Activated T-cell treated with anti-CD3 and anti-CD28 coated beads, Interleukin-2, amount 50 U/mL, for 24 hours (primary cell): ENCODE measurements around the gene PIEZO2.
"Not testable (repeated sequence)": the region's sequence is repeated elsewhere in the genome, so short reads cannot be mapped to it uniquely, and the experiment has no call there.

Experiments used
- DNase-seq: peaks from one replicate; pipeline ENCODE4 v3.0.0-alpha.2; 2020
- H3K27ac Mint-ChIP-seq: 2 replicates; pipeline ENCODE4 v1.8.0; 2020; ENCODE audit warnings: mild to moderate bottlenecking, mixed read lengths
- H3K27me3 Mint-ChIP-seq: 2 replicates; pipeline ENCODE4 v1.8.0; 2020; ENCODE audit warnings: mixed read lengths
- H3K36me3 Mint-ChIP-seq: 2 replicates; pipeline ENCODE4 v1.8.0; 2020; ENCODE audit warnings: low read depth, mixed read lengths
- H3K4me1 Mint-ChIP-seq: 2 replicates; pipeline ENCODE4 v1.8.0; 2020; ENCODE audit warnings: low read depth, mixed read lengths
- H3K4me3 Mint-ChIP-seq: 2 replicates; pipeline ENCODE4 v1.8.0; 2020; ENCODE audit warnings: mild to moderate bottlenecking, moderate library complexity, mixed read lengths
- H3K9me3 Mint-ChIP-seq: 2 replicates; pipeline ENCODE4 v1.8.0; 2020; ENCODE audit warnings: mixed read lengths

The PIEZO2 gene

GRCh38 chr18:10686308-10686707 is 463.1 kb downstream of the PIEZO2 start:
- no peaks in the 10 kb centered on the region for H3K9me3 Mint-ChIP-seq
- H3K36me3 Mint-ChIP-seq, result no peaks in the 10 kb centered on the region
- H3K27me3 Mint-ChIP-seq, result no peaks in the 10 kb centered on the region
- H3K4me3 Mint-ChIP-seq, result no peak overlapping the region
- H3K4me1 Mint-ChIP-seq, result no peaks in the 10 kb centered on the region
- H3K27ac Mint-ChIP-seq, result no peak overlapping the region
- no peak for DNase-seq

DNA sequence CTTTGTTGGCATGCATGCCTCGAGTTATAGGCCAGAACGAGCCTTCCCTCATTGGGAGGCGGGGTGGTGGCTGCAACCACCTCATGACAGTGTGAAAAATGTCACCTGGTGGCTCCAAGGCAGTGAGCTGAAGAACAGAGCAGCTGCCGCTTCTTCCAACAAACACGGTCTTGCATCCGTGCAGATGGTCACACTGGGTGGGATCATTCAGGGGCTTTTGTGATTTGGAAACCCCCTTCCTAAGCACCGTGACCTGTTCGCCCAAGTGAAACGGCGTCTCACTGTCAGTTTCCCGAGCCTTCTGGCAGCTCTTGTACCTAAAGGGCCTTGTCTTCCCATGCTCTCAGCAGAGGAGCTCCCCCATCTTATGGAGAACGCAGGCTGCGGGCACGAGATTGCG is 463.9 kb downstream of the PIEZO2 start:
- DNase-seq, result no peak
- no peaks in the 10 kb centered on the region for H3K4me1 Mint-ChIP-seq
- no peaks in the 10 kb centered on the region for H3K36me3 Mint-ChIP-seq
- no peak overlapping the region for H3K27ac Mint-ChIP-seq
- H3K9me3 Mint-ChIP-seq, result no peaks in the 10 kb centered on the region
- H3K27me3 Mint-ChIP-seq, result no peaks in the 10 kb centered on the region
- no peak overlapping the region for H3K4me3 Mint-ChIP-seq

- Mint-ChIP-seq H3K9me3 (no peaks in the 10 kb centered on the region), H3K4me1 (no peaks in the 10 kb centered on the region)
Observed at GRCh38 chr18:10682368-10682714, 467.0 kb downstream of the PIEZO2 start.

DNA sequence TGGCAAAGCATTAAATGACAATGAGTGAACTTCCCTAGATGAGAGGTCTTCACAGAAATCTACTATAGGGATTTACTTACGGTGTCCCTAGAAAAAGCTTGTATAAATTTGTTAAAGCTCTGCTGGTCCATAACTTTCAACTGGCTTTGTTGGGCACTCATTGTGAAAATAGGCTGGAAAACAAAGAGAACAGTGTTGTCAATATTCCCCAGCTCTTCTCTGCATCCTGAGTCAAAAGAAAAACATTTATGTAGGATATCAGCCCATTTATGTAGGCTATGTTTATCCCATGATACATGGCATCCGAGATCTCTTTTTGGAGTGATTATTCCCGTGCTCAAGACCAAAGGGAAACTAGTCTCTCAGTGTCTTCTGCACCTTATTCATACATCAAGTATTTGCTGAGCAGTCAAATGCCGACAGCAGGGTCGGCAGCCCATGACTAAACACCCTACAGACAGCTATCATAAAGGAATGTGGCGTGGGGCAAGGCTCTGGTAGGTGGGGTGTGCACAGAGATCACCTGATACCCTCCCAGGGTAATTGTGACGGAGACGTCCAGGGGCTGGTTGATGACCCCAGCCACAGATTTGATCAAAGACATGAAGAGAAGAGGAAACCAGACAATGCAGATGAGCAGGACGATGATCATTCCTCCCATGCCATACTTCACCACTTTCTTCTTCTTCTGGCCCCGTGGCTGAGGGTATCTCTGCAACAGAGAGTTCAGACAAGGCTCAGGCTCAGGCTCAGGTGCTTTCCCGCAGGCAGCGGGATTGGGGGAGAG is 467.6 kb downstream of the PIEZO2 start:
- Mint-ChIP-seq H3K9me3 (no peaks in the 10 kb centered on the region), H3K27me3 (peaks cover 3% of the 10 kb centered on the region), H3K4me3 (no peak overlapping the region), H3K36me3 (no peaks in the 10 kb centered on the region), H3K4me1 (no peaks in the 10 kb centered on the region), H3K27ac (no peak overlapping the region)
- DNase-seq, result no peak

More at GRCh38 chr18:10682368-10682714, 467.0 kb downstream of the PIEZO2 start:
- H3K36me3 Mint-ChIP-seq, result no peaks in the 10 kb centered on the region
- H3K27ac Mint-ChIP-seq, result no peak overlapping the region
- H3K4me3 Mint-ChIP-seq, result no peak overlapping the region
- DNase-seq, result no peak
- peaks cover 3% of the 10 kb centered on the region for H3K27me3 Mint-ChIP-seq

GRCh38 chr18:10680271-10680596 is 469.1 kb downstream of the PIEZO2 start:
- no peak overlapping the region for H3K4me3 Mint-ChIP-seq
- no peak for DNase-seq
- H3K4me1 Mint-ChIP-seq, result no peaks in the 10 kb centered on the region
- H3K9me3 Mint-ChIP-seq, result no peaks in the 10 kb centered on the region
- no peak overlapping the region for H3K27ac Mint-ChIP-seq
- peaks cover 3% of the 10 kb centered on the region for H3K27me3 Mint-ChIP-seq
- H3K36me3 Mint-ChIP-seq, result no peaks in the 10 kb centered on the region

- DNase-seq, result no peak
- H3K4me1 Mint-ChIP-seq, result no peaks in the 10 kb centered on the region
- no peaks in the 10 kb centered on the region for H3K36me3 Mint-ChIP-seq
- H3K4me3 Mint-ChIP-seq, result no peak overlapping the region
- no peaks in the 10 kb centered on the region for H3K9me3 Mint-ChIP-seq
- peaks cover 3% of the 10 kb centered on the region for H3K27me3 Mint-ChIP-seq
- H3K27ac Mint-ChIP-seq, result no peak overlapping the region
Observed at GRCh38 chr18:10679557-10680270, 469.7 kb downstream of the PIEZO2 start.

- no peak for DNase-seq
- Mint-ChIP-seq H3K36me3 (no peaks in the 10 kb centered on the region), H3K27me3 (no peaks in the 10 kb centered on the region), H3K4me1 (no peaks in the 10 kb centered on the region), H3K9me3 (no peaks in the 10 kb centered on the region), H3K4me3 (no peak overlapping the region), H3K27ac (no peak overlapping the region)
Observed at GRCh38 chr18:10671441-10671840, 477.9 kb downstream of the PIEZO2 start.

- Mint-ChIP-seq H3K27me3 (no peaks in the 10 kb centered on the region), H3K27ac (no peak overlapping the region), H3K4me1 (no peaks in the 10 kb centered on the region), H3K4me3 (no peak overlapping the region), H3K9me3 (no peaks in the 10 kb centered on the region), H3K36me3 (no peaks in the 10 kb centered on the region)
- no peak for DNase-seq
Observed at GRCh38 chr18:10670856-10671255, 478.5 kb downstream of the PIEZO2 start.

DNA sequence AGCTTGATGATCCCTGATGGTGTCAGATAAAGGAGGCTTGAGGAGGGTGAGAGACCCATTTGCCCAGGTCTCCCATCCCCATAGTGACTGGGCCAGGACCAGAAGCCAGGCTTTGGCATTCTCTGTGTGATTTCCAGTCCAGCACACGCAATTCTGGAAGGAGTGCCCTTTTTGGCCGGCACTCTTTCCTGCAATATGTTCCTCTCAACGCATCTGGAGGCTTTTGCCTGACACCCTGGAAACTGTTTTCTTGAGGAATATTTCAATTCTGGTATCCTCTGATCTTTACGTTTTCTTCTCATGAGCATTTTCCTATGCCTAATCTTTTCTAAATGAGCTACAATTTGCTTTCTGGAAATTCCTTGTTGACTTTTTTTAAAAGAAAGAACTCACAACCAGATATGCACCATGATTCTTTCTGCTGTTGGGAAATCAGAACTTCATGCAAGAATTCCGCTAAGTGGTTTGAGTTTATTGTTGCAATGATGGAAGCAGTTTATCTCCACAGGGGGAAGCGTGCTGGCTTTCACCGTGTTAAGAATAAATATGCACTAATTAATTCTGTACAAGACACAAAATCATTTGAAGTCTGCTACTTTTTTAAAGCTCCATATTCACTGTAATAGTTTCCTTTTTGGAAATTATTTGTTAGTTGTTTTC is 479.8 kb downstream of the PIEZO2 start:
- Mint-ChIP-seq H3K36me3 (no peaks in the 10 kb centered on the region), H3K9me3 (no peaks in the 10 kb centered on the region), H3K4me3 (no peak overlapping the region), H3K4me1 (no peaks in the 10 kb centered on the region), H3K27me3 (no peaks in the 10 kb centered on the region), H3K27ac (no peak overlapping the region)
- no peak for DNase-seq

GRCh38 chr18:10663750-10664149 is 485.6 kb downstream of the PIEZO2 start:
- Mint-ChIP-seq H3K9me3 (no peaks in the 10 kb centered on the region), H3K4me1 (no peaks in the 10 kb centered on the region), H3K27me3 (peaks cover 16% of the 10 kb centered on the region), H3K4me3 (no peak overlapping the region), H3K27ac (no peak overlapping the region), H3K36me3 (no peaks in the 10 kb centered on the region)
- no peak for DNase-seq

GRCh38 chr18:10661317-10661716 is 488.1 kb downstream of the PIEZO2 start:
- DNase-seq, result no peak
- peaks cover 16% of the 10 kb centered on the region for H3K27me3 Mint-ChIP-seq
- no peak overlapping the region for H3K27ac Mint-ChIP-seq
- no peak overlapping the region for H3K4me3 Mint-ChIP-seq
- no peaks in the 10 kb centered on the region for H3K36me3 Mint-ChIP-seq
- no peaks in the 10 kb centered on the region for H3K4me1 Mint-ChIP-seq
- no peaks in the 10 kb centered on the region for H3K9me3 Mint-ChIP-seq

DNA sequence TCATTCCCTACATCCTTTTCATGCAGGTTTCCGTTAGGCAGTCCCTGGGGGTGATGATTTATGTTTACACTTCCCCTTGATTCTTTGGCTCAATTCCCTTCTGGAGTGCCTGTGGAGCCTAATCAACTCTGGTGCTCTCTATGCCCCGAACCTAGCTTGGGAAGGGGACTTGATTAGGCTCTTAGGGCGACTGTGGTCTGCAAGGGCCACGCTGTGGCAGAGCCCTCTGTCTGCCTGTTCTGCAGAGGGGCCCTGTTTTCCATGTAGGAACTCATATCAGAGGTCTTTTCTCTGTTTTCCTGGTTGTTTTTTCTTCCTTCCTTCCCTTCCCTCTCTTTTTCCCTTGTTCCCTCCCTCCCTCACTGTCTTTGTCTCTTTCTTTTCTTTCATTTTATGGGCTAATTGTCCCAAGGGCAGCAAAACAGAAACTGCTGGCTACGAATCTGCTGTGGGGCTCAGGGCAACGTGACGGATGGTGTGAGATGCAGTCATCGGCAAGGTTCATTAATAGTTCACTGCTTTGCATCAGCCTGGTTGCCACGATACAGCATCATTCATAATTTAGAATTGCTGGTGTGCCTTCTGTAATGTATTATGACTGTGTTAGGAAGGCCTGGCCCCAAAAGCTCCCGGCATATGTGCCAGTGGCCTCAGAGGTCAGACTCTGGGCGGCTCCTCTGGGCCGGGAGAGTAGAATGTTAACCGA is 489.0 kb downstream of the PIEZO2 start:
- Mint-ChIP-seq H3K36me3 (no peaks in the 10 kb centered on the region), H3K27me3 (peaks cover 16% of the 10 kb centered on the region), H3K4me1 (no peaks in the 10 kb centered on the region), H3K4me3 (no peak overlapping the region), H3K27ac (no peak overlapping the region), H3K9me3 (no peaks in the 10 kb centered on the region)
- no peak for DNase-seq

- Mint-ChIP-seq H3K27me3 (peaks cover 16% of the 10 kb centered on the region), H3K27ac (no peak overlapping the region), H3K9me3 (peaks cover 1% of the 10 kb centered on the region), H3K4me1 (no peaks in the 10 kb centered on the region), H3K36me3 (no peaks in the 10 kb centered on the region), H3K4me3 (no peak overlapping the region)
- no peak for DNase-seq
Observed at GRCh38 chr18:10659594-10659993, 489.8 kb downstream of the PIEZO2 start.

GRCh38 chr18:10659000-10659399 is 490.4 kb downstream of the PIEZO2 start:
- no peak for DNase-seq
- Mint-ChIP-seq H3K4me1 (no peaks in the 10 kb centered on the region), H3K27ac (no peak overlapping the region), H3K36me3 (no peaks in the 10 kb centered on the region), H3K27me3 (peaks cover 16% of the 10 kb centered on the region), H3K9me3 (peaks cover 1% of the 10 kb centered on the region), H3K4me3 (no peak overlapping the region)

DNA sequence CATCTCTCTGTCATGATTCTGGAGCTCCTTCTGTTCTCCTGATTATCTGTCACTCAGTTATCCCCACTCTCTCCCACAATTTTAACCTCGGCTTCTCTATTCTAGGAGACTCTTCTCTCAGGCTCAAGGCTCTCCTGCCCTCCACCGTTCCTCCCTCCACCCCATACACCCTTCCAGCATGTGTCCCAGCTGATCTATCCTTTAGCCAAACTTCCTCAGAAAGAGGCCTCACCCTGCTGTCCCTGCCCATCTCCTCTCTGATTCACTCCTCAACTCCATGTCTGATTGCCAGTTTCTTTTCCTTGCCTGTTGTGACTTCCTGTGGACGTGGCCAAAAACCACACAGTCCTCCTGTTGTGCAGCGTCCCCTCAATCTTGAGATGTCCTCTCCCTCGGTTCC is 505.4 kb downstream of the PIEZO2 start:
- H3K4me3 Mint-ChIP-seq, H3K27ac Mint-ChIP-seq, H3K4me1 Mint-ChIP-seq: not testable (repeated sequence)

More for the DNA sequence above, 505.4 kb downstream of the PIEZO2 start:
- not testable (repeated sequence) for H3K27me3 Mint-ChIP-seq, H3K36me3 Mint-ChIP-seq, H3K9me3 Mint-ChIP-seq, DNase-seq
